HK-2 (cell line): ENCODE measurements around the gene NUB1.
A peak's percentile ranks its signal among the peaks of the same experiment; 100 is the strongest.

Source experiments
- DNase-seq: peaks from one replicate; pipeline ENCODE4 v3.0.0-alpha.2; 2018; ENCODE audit not compliant: unreplicated experiment

The NUB1 gene

GRCh38 chr7:151423936-151424335 lies 82.3 kb downstream of the NUB1 start:
- no peak for DNase-seq

- DNase-seq: no peak
Measured at GRCh38 chr7:151424799-151425198, 83.2 kb downstream of the NUB1 start.

- no peak for DNase-seq
Measured at GRCh38 chr7:151425670-151426440, 84.2 kb downstream of the NUB1 start.

GRCh38 chr7:151426441-151426903 lies 84.9 kb downstream of the NUB1 start:
- peak; percentile 71 for DNase-seq

- DNase-seq: no peak
Measured at GRCh38 chr7:151426904-151427704, 85.5 kb downstream of the NUB1 start.

- no peak for DNase-seq
Measured at GRCh38 chr7:151427705-151428377, 86.2 kb downstream of the NUB1 start.
